Neural progenitor cell (in vitro differentiated cells): ENCODE results near the gene TMEM126B.

Experiments
- EZH2 ChIP-seq: fragments of 200-600 bp; sonication (generic); IDR thresholded peaks from 2 replicates; pipeline ENCODE4 v1.6.1; 2017; ENCODE audit warnings: antibody characterized with exemption, mild to moderate bottlenecking, moderate library complexity
- TF ChIP-seq, protein P1 (sequence below): fragments of 200-600 bp; sonication (generic); IDR thresholded peaks from 2 replicates; pipeline ENCODE4 v1.5.1; 2017; ENCODE audit warnings: antibody characterized with exemption, mild to moderate bottlenecking

- TF ChIP-seq, protein P1, sequence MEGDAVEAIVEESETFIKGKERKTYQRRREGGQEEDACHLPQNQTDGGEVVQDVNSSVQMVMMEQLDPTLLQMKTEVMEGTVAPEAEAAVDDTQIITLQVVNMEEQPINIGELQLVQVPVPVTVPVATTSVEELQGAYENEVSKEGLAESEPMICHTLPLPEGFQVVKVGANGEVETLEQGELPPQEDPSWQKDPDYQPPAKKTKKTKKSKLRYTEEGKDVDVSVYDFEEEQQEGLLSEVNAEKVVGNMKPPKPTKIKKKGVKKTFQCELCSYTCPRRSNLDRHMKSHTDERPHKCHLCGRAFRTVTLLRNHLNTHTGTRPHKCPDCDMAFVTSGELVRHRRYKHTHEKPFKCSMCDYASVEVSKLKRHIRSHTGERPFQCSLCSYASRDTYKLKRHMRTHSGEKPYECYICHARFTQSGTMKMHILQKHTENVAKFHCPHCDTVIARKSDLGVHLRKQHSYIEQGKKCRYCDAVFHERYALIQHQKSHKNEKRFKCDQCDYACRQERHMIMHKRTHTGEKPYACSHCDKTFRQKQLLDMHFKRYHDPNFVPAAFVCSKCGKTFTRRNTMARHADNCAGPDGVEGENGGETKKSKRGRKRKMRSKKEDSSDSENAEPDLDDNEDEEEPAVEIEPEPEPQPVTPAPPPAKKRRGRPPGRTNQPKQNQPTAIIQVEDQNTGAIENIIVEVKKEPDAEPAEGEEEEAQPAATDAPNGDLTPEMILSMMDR, result no peak
- TF ChIP-seq EZH2, result no peak
Measured at GRCh38 chr11:85651118-85651517, 22.7 kb downstream of the TMEM126B start.
